ENCODE measurements around the gene WWOX.

Gene WWOX

GRCh38 chr16:79074951-79075350, 975.5 kb downstream of the WWOX start:
- TF ChIP-seq, protein P1, sequence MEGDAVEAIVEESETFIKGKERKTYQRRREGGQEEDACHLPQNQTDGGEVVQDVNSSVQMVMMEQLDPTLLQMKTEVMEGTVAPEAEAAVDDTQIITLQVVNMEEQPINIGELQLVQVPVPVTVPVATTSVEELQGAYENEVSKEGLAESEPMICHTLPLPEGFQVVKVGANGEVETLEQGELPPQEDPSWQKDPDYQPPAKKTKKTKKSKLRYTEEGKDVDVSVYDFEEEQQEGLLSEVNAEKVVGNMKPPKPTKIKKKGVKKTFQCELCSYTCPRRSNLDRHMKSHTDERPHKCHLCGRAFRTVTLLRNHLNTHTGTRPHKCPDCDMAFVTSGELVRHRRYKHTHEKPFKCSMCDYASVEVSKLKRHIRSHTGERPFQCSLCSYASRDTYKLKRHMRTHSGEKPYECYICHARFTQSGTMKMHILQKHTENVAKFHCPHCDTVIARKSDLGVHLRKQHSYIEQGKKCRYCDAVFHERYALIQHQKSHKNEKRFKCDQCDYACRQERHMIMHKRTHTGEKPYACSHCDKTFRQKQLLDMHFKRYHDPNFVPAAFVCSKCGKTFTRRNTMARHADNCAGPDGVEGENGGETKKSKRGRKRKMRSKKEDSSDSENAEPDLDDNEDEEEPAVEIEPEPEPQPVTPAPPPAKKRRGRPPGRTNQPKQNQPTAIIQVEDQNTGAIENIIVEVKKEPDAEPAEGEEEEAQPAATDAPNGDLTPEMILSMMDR (IDR thresholded peaks at IDR 0.05; ENCODE audit: insufficient read depth, low read length, poor library complexity, severe bottlenecking): no peak
- DNase-seq (ENCODE audit: extremely low read depth, insufficient read length): no peak
- no peak overlapping the region for H3K4me3 ChIP-seq (replicated peaks; ENCODE audit: low read depth, low read length)
- H3K36me3 ChIP-seq (ENCODE audit: control insufficient read depth, insufficient read depth, low read length): no peaks in the 10 kb centered on the region
- H3K27me3 ChIP-seq (replicated peaks; ENCODE audit: control insufficient read depth, insufficient read depth, low read length): no peaks in the 10 kb centered on the region

- H3K4me3 ChIP-seq (replicated peaks; ENCODE audit: low read depth, low read length): no peak overlapping the region
- no peaks in the 10 kb centered on the region for H3K27me3 ChIP-seq (replicated peaks; ENCODE audit: control insufficient read depth, insufficient read depth, low read length)
- no peaks in the 10 kb centered on the region for H3K36me3 ChIP-seq (ENCODE audit: control insufficient read depth, insufficient read depth, low read length)
- TF ChIP-seq, protein P1 (IDR thresholded peaks at IDR 0.05; ENCODE audit: insufficient read depth, low read length, poor library complexity, severe bottlenecking): no peak
- no peak for DNase-seq (ENCODE audit: extremely low read depth, insufficient read length)
These were observed 976.8 kb downstream of the WWOX start for GRCh38 chr16:79076047-79076767.

GRCh38 chr16:79077346-79077745, 977.9 kb downstream of the WWOX start:
- no peaks in the 10 kb centered on the region; the same call in 1 of the 2 replicates for H3K27me3 ChIP-seq (replicated peaks; ENCODE audit: control insufficient read depth, insufficient read depth, low read length)
- no peak for DNase-seq (ENCODE audit: extremely low read depth, insufficient read length)
- no peaks in the 10 kb centered on the region for H3K36me3 ChIP-seq (ENCODE audit: control insufficient read depth, insufficient read depth, low read length)
- TF ChIP-seq, protein P1 (IDR thresholded peaks at IDR 0.05; ENCODE audit: insufficient read depth, low read length, poor library complexity, severe bottlenecking): no peak
- H3K4me3 ChIP-seq (replicated peaks; ENCODE audit: low read depth, low read length): no peak overlapping the region

- Histone ChIP-seq H3K4me3 (replicated peaks; ENCODE audit: low read depth, low read length) (no peak overlapping the region), H3K36me3 (ENCODE audit: control insufficient read depth, insufficient read depth, low read length) (no peaks in the 10 kb centered on the region), H3K27me3 (replicated peaks; ENCODE audit: control insufficient read depth, insufficient read depth, low read length) (no peaks in the 10 kb centered on the region; the same call in 1 of the 2 replicates)
- DNase-seq (ENCODE audit: extremely low read depth, insufficient read length): no peak
- TF ChIP-seq, protein P1 (IDR thresholded peaks at IDR 0.05; ENCODE audit: insufficient read depth, low read length, poor library complexity, severe bottlenecking): no peak
These were observed 980.4 kb downstream of the WWOX start for GRCh38 chr16:79079656-79080420.

- Histone ChIP-seq H3K27me3 (replicated peaks; ENCODE audit: control insufficient read depth, insufficient read depth, low read length) (no peaks in the 10 kb centered on the region; the same call in 1 of the 2 replicates), H3K4me3 (replicated peaks; ENCODE audit: low read depth, low read length) (no peak overlapping the region), H3K36me3 (ENCODE audit: control insufficient read depth, insufficient read depth, low read length) (no peaks in the 10 kb centered on the region)
- TF ChIP-seq, protein P1 (IDR thresholded peaks at IDR 0.05; ENCODE audit: insufficient read depth, low read length, poor library complexity, severe bottlenecking): no peak
- DNase-seq (ENCODE audit: extremely low read depth, insufficient read length): no peak
These were observed 982.0 kb downstream of the WWOX start for GRCh38 chr16:79081297-79082066.
